ENCODE results near the gene TMEM30B. TPM values are rescaled to one million over a fixed set of nuclear protein-coding genes. Genes with fewer than 3 reads are reported as not detected.

The TMEM30B gene
- total and polyA plus RNA-seq, 2 of the 13 experiments (the other 11 are each of a cell fraction or from before 2014, with no cell fraction given), result not detected

DNA sequence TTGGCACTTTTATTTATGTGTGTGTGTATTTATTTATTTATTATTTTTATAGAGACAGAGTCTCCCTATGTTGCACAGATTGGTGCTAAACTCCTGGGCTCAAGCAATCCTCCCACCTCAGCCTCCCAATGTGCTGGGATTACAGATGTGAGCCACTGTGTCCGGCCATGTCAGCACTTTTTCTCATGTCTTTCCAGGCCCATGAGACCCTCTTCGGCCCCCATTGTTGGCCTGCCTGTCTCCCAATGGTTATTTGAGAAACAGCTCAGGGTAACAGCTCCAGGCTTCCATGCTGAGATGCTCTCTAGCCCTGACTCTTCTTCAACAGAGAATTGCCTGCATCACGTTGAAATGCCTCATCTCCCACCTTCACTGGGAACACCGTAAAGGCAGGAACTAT lies 34.4 kb downstream of the TMEM30B start:
- BruUV-seq (replicated peaks), result no TSS peak
- 53% methylated on average over 4 of the region's 4 CpGs for WGBS (ENCODE audit: low lambda C conversion rate)
- H3K27me3 ChIP-seq (ENCODE audit: control insufficient read depth in 1 of 2, insufficient read depth in 2 of 2, low read length in 2 of 2), result peaks cover 0 to 12% of the 10 kb centered on the region in 2 experiments; a peak in 2 of 5 replicates
- POLR2A ChIA-PET, result no interaction called here
- no peak overlapping the region for H3K27ac ChIP-seq (ENCODE audit: extremely low read length, insufficient read depth, low read length)
- H3K36me3 ChIP-seq (replicated peaks in 1 of 2; ENCODE audit: control insufficient read depth in 1 of 2, insufficient read depth in 2 of 2, low read length in 2 of 2), result no peaks in the 10 kb centered on the region
- TF ChIP-seq MAFF (IDR thresholded peaks at IDR 0.05; ENCODE audit: low read depth, low read length), result 0 out of 2 replicates have a peak, but pooled peaks have one; percentile 14
- TF ChIP-seq ZNF431 (CRISPR knock-in tag; IDR thresholded peaks at IDR 0.05; ENCODE audit: borderline replicate concordance, low read depth), result no peak
- peak; percentile 27 to 63; a peak in 3 of 4 replicates for TF ChIP-seq MAFK (conservative IDR thresholded peaks at IDR 0.05 in 1 of 2, IDR thresholded peaks at IDR 0.05 in 1 of 2; ENCODE audit: low read length in 2 of 2)
- H3K4me3 ChIP-seq (replicated peaks in 1 of 3; ENCODE audit: insufficient read depth in 1 of 3, low read depth in 2 of 3, low read length in 3 of 3), result no peak overlapping the region
- H2AFZ ChIP-seq (ENCODE audit: low read length), result no peak overlapping the region
- FAIRE-seq (no peak), DNase-seq (ENCODE audit: low spot score) (no peak), ATAC-seq (no peak)
- no peaks in the 10 kb centered on the region for H3K79me2 ChIP-seq (ENCODE audit: insufficient read depth, low read length)
- no peak overlapping the region for H3K4me2 ChIP-seq (ENCODE audit: low read depth, low read length)
- intact Hi-C loops (cut with micrococcal nuclease; ENCODE audit: unreplicated experiment), result no loop called here
- H3K4me1 ChIP-seq (ENCODE audit: insufficient read depth, low read length), result no peaks in the 10 kb centered on the region
- peaks cover 4% of the 10 kb centered on the region for H3K9me3 ChIP-seq (ENCODE audit: low read length)
- no peak overlapping the region for H3K9ac ChIP-seq (ENCODE audit: insufficient read depth, low read depth, low read length)
- CTCF ChIA-PET (ENCODE audit: low intra/inter-chr PET ratio, low total read pairs), result no interaction called here
- in situ Hi-C loops (cut with HindIII; ENCODE audit: extremely low pct_ligation_motif_present, low pct_unique_long_range_greater_than_20kb), result no loop called here
- no peaks in the 10 kb centered on the region for H4K20me1 ChIP-seq (ENCODE audit: insufficient read depth, low read length)

DNA sequence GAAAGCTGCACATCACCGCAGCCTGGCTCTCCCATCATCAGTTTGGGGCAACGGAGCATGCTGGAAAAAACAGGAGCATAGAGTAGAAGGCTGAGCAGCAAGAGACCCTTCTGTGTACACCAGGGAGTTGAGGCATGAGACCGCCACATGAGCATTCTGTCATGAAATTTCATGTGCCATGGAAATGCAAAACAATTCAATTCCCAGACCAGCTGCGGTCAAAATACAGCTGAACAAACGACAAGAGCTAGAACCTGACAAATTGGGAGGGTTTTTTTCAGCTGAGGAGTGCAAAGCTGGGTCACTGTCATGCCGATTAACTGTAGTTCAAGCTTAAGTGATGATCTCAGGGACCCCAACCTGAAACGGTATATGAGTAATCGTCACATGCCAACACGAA lies 37.1 kb downstream of the TMEM30B start:
- no peak for FAIRE-seq
- TF ChIP-seq SOX5 (CRISPR knock-in tag; IDR thresholded peaks at IDR 0.05; ENCODE audit: borderline replicate concordance) (no peak), EZH2 (conservative IDR thresholded peaks at IDR 0.05; ENCODE audit: low read depth, low read length) (no peak), ZBTB49 (CRISPR knock-in tag; IDR thresholded peaks at IDR 0.05; ENCODE audit: borderline replicate concordance) (no peak), CBX5 (CRISPR knock-in tag; IDR thresholded peaks at IDR 0.05; ENCODE audit: borderline replicate concordance) (no peak), JDP2 (CRISPR knock-in tag; IDR thresholded peaks at IDR 0.05; ENCODE audit: borderline replicate concordance) (no peak), ZNF160 (CRISPR knock-in tag; IDR thresholded peaks at IDR 0.05) (no peak)
- TF ChIP-seq, protein P1, sequence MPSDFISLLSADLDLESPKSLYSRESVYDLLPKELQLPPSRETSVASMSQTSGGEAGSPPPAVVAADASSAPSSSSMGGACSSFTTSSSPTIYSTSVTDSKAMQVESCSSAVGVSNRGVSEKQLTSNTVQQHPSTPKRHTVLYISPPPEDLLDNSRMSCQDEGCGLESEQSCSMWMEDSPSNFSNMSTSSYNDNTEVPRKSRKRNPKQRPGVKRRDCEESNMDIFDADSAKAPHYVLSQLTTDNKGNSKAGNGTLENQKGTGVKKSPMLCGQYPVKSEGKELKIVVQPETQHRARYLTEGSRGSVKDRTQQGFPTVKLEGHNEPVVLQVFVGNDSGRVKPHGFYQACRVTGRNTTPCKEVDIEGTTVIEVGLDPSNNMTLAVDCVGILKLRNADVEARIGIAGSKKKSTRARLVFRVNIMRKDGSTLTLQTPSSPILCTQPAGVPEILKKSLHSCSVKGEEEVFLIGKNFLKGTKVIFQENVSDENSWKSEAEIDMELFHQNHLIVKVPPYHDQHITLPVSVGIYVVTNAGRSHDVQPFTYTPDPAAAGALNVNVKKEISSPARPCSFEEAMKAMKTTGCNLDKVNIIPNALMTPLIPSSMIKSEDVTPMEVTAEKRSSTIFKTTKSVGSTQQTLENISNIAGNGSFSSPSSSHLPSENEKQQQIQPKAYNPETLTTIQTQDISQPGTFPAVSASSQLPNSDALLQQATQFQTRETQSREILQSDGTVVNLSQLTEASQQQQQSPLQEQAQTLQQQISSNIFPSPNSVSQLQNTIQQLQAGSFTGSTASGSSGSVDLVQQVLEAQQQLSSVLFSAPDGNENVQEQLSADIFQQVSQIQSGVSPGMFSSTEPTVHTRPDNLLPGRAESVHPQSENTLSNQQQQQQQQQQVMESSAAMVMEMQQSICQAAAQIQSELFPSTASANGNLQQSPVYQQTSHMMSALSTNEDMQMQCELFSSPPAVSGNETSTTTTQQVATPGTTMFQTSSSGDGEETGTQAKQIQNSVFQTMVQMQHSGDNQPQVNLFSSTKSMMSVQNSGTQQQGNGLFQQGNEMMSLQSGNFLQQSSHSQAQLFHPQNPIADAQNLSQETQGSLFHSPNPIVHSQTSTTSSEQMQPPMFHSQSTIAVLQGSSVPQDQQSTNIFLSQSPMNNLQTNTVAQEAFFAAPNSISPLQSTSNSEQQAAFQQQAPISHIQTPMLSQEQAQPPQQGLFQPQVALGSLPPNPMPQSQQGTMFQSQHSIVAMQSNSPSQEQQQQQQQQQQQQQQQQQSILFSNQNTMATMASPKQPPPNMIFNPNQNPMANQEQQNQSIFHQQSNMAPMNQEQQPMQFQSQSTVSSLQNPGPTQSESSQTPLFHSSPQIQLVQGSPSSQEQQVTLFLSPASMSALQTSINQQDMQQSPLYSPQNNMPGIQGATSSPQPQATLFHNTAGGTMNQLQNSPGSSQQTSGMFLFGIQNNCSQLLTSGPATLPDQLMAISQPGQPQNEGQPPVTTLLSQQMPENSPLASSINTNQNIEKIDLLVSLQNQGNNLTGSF (CRISPR knock-in tag; IDR thresholded peaks at IDR 0.05), result no peak

More for the DNA sequence above, 37.1 kb downstream of the TMEM30B start:
- Histone ChIP-seq H3K9me3 (ENCODE audit: low read length) (peaks cover 25% of the 10 kb centered on the region), H3K36me3 (replicated peaks in 1 of 2; ENCODE audit: control insufficient read depth in 1 of 2, insufficient read depth in 2 of 2, low read length in 2 of 2) (no peaks in the 10 kb centered on the region), H4K20me1 (ENCODE audit: insufficient read depth, low read length) (no peaks in the 10 kb centered on the region), H2AFZ (ENCODE audit: low read length) (no peak overlapping the region), H3K4me1 (ENCODE audit: insufficient read depth, low read length) (no peaks in the 10 kb centered on the region), H3K4me3 (replicated peaks in 1 of 3; ENCODE audit: insufficient read depth in 1 of 3, low read depth in 2 of 3, low read length in 3 of 3) (no peak overlapping the region), H3K9ac (ENCODE audit: insufficient read depth, low read depth, low read length) (no peak overlapping the region), H3K4me2 (ENCODE audit: low read depth, low read length) (no peak overlapping the region), H3K27ac (ENCODE audit: extremely low read length, insufficient read depth, low read length) (no peak overlapping the region), H3K27me3 (ENCODE audit: control insufficient read depth in 1 of 2, insufficient read depth in 2 of 2, low read length in 2 of 2) (peaks cover 0 to 9% of the 10 kb centered on the region in 2 experiments; a peak in 1 of 5 replicates), H3K79me2 (ENCODE audit: insufficient read depth, low read length) (no peaks in the 10 kb centered on the region)
- POLR2A ChIA-PET, result no interaction called here
- no peak for DNase-seq (ENCODE audit: low spot score)
- 27% methylated on average over 9 of the region's 9 CpGs for WGBS (ENCODE audit: low lambda C conversion rate)
- no TSS peak for BruUV-seq (replicated peaks)
- in situ Hi-C loops (cut with HindIII; ENCODE audit: extremely low pct_ligation_motif_present, low pct_unique_long_range_greater_than_20kb) (no loop called here), intact Hi-C loops (cut with micrococcal nuclease; ENCODE audit: unreplicated experiment) (no loop called here)
- CTCF ChIA-PET (ENCODE audit: low intra/inter-chr PET ratio, low total read pairs), result no interaction called here
- ATAC-seq, result no peak

Measured in HepG2 (cell line).